RWPE2 (cell line): ENCODE measurements around the gene SLC25A26.
A peak's percentile ranks its signal among the peaks of the same experiment; 100 is the strongest.

Experiments used
- ATAC-seq: fragments of 200-7000 bp; cut with Tn5 transposase; 3 replicates; pipeline ENCODE4 v1.9.1; 2021; ENCODE audit warnings: low read depth
- DNase-seq: peaks from one replicate; pipeline ENCODE4 v3.0.0-alpha.2; 2020; ENCODE audit warnings: low spot score
- H3K27ac ChIP-seq: fragments of 450-650 bp; 2 replicates; pipeline ENCODE4 v1.5.1; 2017; ENCODE audit warnings: mild to moderate bottlenecking; ENCODE audit not compliant: poor library complexity, severe bottlenecking
- H3K27me3 ChIP-seq: fragments of 250-450 bp; sonication (Bioruptor Pico); 2 replicates; pipeline ENCODE4 v1.5.1; 2021; ENCODE audit warnings: mild to moderate bottlenecking, moderate library complexity; ENCODE audit not compliant: insufficient read depth, poor library complexity, severe bottlenecking
- H3K36me3 ChIP-seq: fragments of 250-450 bp; sonication (Bioruptor Pico); 2 replicates; pipeline ENCODE4 v1.5.1; 2020; ENCODE audit warnings: low read depth, mild to moderate bottlenecking, moderate library complexity
- H3K4me1 ChIP-seq: fragments of 250-450 bp; sonication (Bioruptor Pico); 2 replicates; pipeline ENCODE4 v1.5.1; 2021; ENCODE audit warnings: mild to moderate bottlenecking, moderate library complexity; ENCODE audit not compliant: insufficient read depth, poor library complexity, severe bottlenecking
- H3K4me3 ChIP-seq: fragments of 250-450 bp; sonication (Bioruptor Pico); 2 replicates; pipeline ENCODE4 v1.5.1; 2021; ENCODE audit warnings: mild to moderate bottlenecking, moderate library complexity; ENCODE audit not compliant: severe bottlenecking
- H3K9me3 ChIP-seq: fragments of 250-450 bp; sonication (Bioruptor Pico); 2 replicates; pipeline ENCODE4 v1.5.1; 2021; ENCODE audit warnings: mild to moderate bottlenecking, moderate library complexity; ENCODE audit not compliant: severe bottlenecking
- TF ChIP-seq, protein P1 (sequence below): fragments of 450-650 bp; IDR thresholded peaks from one replicate; pipeline ENCODE4 v1.5.1; 2017; ENCODE audit warnings: mild to moderate bottlenecking, moderate library complexity; ENCODE audit not compliant: poor library complexity, severe bottlenecking

Gene SLC25A26

DNA sequence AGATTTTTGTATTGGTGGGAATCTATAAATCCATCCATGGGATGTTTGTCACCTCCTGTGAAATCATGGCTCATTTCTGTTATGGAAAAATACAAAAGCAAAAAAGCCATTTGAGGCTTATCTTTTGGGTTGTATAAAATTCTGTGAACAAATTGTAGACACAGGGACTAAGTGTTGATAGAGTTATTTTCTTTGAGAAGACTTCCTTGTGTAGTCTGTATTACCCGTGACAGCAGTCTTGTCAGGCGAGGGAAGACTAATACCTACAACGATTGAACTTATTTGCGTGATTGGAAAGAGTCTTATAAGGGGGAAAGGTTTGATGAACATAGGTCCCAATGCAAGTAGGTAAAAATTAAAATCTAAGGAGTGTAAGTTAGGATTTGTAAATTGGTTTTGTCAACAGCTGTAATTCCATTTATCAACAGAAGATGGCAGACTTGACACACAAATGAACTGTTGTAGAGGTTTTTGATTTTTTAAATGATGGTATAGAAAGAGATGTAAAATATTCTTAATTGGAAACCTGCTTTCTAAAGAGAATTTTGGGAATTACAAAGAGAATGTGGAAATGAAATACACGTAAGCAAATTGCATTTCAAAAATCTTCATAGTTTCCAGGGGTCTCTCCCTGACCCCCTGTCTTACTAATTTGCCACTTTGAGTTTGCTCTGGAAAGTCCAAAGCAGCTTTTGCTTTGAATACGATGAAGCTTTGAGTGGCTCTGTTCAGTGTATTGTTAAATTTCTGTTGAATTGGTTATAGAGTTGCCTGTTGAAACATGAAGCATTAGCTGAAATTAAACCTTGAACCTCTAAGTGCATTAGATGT is 33.2 kb downstream of the SLC25A26 start:
- no peaks in the 10 kb centered on the region for H3K27me3 ChIP-seq
- H3K36me3 ChIP-seq: no peaks in the 10 kb centered on the region
- H3K27ac ChIP-seq: no peak overlapping the region
- ATAC-seq: no peak
- DNase-seq: no peak
- TF ChIP-seq, protein P1, sequence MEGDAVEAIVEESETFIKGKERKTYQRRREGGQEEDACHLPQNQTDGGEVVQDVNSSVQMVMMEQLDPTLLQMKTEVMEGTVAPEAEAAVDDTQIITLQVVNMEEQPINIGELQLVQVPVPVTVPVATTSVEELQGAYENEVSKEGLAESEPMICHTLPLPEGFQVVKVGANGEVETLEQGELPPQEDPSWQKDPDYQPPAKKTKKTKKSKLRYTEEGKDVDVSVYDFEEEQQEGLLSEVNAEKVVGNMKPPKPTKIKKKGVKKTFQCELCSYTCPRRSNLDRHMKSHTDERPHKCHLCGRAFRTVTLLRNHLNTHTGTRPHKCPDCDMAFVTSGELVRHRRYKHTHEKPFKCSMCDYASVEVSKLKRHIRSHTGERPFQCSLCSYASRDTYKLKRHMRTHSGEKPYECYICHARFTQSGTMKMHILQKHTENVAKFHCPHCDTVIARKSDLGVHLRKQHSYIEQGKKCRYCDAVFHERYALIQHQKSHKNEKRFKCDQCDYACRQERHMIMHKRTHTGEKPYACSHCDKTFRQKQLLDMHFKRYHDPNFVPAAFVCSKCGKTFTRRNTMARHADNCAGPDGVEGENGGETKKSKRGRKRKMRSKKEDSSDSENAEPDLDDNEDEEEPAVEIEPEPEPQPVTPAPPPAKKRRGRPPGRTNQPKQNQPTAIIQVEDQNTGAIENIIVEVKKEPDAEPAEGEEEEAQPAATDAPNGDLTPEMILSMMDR: peak; percentile 81
- no peaks in the 10 kb centered on the region for H3K9me3 ChIP-seq
- H3K4me3 ChIP-seq: no peak overlapping the region
- H3K4me1 ChIP-seq: no peaks in the 10 kb centered on the region

DNA sequence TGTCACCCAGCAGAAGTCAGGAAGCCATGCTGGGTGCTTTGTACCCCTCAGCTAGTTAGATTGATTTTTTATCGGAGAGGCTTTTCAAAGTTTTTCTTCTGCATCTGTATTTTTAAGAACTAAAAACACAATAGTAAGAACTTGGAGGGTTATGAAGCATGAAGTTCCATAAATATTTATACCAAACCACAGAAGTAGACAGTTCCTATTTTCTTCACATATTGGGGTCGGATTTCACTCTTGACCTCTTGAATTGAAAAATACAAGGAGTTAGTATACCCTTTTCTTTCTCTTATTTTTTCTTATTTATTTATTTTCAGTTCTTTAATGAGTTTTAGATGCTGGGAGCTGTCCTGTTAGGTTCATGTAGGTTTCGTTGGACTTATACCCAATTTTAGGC is 35.1 kb downstream of the SLC25A26 start:
- TF ChIP-seq, protein P1: no peak
- Histone ChIP-seq H3K9me3 (no peaks in the 10 kb centered on the region), H3K27me3 (no peaks in the 10 kb centered on the region), H3K4me1 (no peaks in the 10 kb centered on the region), H3K4me3 (no peak overlapping the region), H3K27ac (no peak overlapping the region), H3K36me3 (no peaks in the 10 kb centered on the region)
- DNase-seq (no peak), ATAC-seq (no peak)

DNA sequence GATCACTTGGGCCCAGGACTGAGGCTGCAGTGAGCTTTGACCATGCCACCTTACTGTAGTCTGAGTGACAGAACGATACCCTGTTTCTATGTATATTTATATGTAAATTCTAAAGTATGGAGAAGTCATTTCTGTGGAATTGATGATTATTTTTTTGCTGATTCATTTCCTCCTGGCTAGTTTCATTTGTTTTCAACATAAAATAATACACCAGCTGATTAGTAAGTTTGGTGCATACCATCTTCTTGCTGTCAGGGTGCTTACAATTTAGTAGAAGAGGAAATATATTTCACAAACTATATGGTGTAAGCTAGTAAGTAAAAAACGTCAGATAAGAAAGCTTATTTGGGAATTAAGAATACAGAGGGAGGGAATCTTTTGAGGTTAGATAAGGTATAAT is 36.0 kb downstream of the SLC25A26 start:
- DNase-seq (no peak), ATAC-seq (no peak)
- Histone ChIP-seq H3K4me1 (no peaks in the 10 kb centered on the region), H3K27me3 (no peaks in the 10 kb centered on the region), H3K9me3 (no peaks in the 10 kb centered on the region), H3K27ac (no peak overlapping the region), H3K4me3 (no peak overlapping the region), H3K36me3 (no peaks in the 10 kb centered on the region)
- TF ChIP-seq, protein P1: no peak

GRCh38 chr3:66259566-66260255 is 38.9 kb downstream of the SLC25A26 start:
- Histone ChIP-seq H3K36me3 (no peaks in the 10 kb centered on the region), H3K9me3 (no peaks in the 10 kb centered on the region), H3K4me3 (no peak overlapping the region), H3K4me1 (no peaks in the 10 kb centered on the region), H3K27ac (no peak overlapping the region), H3K27me3 (no peaks in the 10 kb centered on the region)
- DNase-seq: no peak
- ATAC-seq: peak; percentile 14; the same call in 1 of the 3 replicates
- TF ChIP-seq, protein P1: no peak
